ENCODE data around the gene RBM20. TPM values are rescaled to one million over a fixed set of nuclear protein-coding genes. Genes with fewer than 3 reads are reported as not detected.

Gene RBM20
- total RNA-seq, 3 donors from 2014 or later, result 0.48 to 3.1 (median 1.6) TPM

GRCh38 chr10:110695539-110695886 is 51.4 kb downstream of the RBM20 start:
- TF ChIP-seq POLR2AphosphoS5 (IDR thresholded peaks at IDR 0.05) (no peak), POLR2A (IDR thresholded peaks at IDR 0.05) (no peak)
- TF ChIP-seq, protein P1, sequence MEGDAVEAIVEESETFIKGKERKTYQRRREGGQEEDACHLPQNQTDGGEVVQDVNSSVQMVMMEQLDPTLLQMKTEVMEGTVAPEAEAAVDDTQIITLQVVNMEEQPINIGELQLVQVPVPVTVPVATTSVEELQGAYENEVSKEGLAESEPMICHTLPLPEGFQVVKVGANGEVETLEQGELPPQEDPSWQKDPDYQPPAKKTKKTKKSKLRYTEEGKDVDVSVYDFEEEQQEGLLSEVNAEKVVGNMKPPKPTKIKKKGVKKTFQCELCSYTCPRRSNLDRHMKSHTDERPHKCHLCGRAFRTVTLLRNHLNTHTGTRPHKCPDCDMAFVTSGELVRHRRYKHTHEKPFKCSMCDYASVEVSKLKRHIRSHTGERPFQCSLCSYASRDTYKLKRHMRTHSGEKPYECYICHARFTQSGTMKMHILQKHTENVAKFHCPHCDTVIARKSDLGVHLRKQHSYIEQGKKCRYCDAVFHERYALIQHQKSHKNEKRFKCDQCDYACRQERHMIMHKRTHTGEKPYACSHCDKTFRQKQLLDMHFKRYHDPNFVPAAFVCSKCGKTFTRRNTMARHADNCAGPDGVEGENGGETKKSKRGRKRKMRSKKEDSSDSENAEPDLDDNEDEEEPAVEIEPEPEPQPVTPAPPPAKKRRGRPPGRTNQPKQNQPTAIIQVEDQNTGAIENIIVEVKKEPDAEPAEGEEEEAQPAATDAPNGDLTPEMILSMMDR (IDR thresholded peaks at IDR 0.05), result no peak
- Histone ChIP-seq H3K27me3 (no peaks in the 10 kb centered on the region), H3K4me1 (no peaks in the 10 kb centered on the region), H3K27ac (no peak overlapping the region), H3K36me3 (no peaks in the 10 kb centered on the region), H3K9me3 (peaks cover 0 to 7% of the 10 kb centered on the region in 2 donors), H3K4me3 (no peak overlapping the region)
- no peak for DNase-seq (ENCODE audit: low spot score in 2 of 2)
- intact Hi-C loops (cut with DNase I; ENCODE audit: low total_unique reads), result no loop called here

DNA sequence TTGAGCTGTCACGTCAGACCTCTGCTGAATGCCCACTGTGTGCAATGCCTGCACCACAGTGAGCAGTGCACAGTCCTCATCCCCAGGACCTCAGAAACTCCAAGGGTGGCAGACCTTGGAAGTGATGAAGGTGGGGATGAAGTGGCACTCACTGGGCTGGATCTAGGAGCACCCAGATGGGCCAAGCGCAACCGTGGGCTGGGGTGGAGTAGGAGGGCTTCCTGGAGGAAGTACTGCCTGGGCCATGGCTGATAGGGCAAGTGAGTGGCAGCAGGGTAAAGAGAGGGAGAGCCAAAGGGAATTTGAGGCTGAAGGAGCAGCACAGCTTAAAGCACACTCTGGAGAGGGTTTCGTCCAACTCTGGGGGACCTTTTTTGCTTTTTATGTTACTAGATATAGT is 52.3 kb downstream of the RBM20 start:
- Histone ChIP-seq H3K36me3 (no peaks in the 10 kb centered on the region), H3K4me3 (no peak overlapping the region), H3K9me3 (peaks cover 0 to 7% of the 10 kb centered on the region in 2 donors), H3K4me1 (no peaks in the 10 kb centered on the region), H3K27ac (no peak overlapping the region), H3K27me3 (no peaks in the 10 kb centered on the region)
- DNase-seq (ENCODE audit: low spot score in 2 of 2), result no peak
- TF ChIP-seq POLR2AphosphoS5 (IDR thresholded peaks at IDR 0.05), result no peak
- TF ChIP-seq, protein P1 (IDR thresholded peaks at IDR 0.05), result no peak
- no peak for TF ChIP-seq POLR2A (IDR thresholded peaks at IDR 0.05)
- intact Hi-C loops (cut with DNase I; ENCODE audit: low total_unique reads), result no loop called here

- Histone ChIP-seq H3K4me3 (no peak overlapping the region), H3K9me3 (no peaks in the 10 kb centered on the region), H3K27me3 (no peaks in the 10 kb centered on the region), H3K4me1 (no peaks in the 10 kb centered on the region), H3K36me3 (no peaks in the 10 kb centered on the region), H3K27ac (no peak overlapping the region)
- no peak for DNase-seq (ENCODE audit: low spot score in 2 of 2)
- intact Hi-C loops (cut with DNase I; ENCODE audit: low total_unique reads), result no loop called here
- no peak for TF ChIP-seq POLR2A (IDR thresholded peaks at IDR 0.05)
- TF ChIP-seq POLR2AphosphoS5 (IDR thresholded peaks at IDR 0.05), result no peak
- TF ChIP-seq, protein P1 (IDR thresholded peaks at IDR 0.05), result no peak
Observed at GRCh38 chr10:110698340-110698739, 54.2 kb downstream of the RBM20 start.

- intact Hi-C loops (cut with DNase I; ENCODE audit: low total_unique reads), result no loop called here
- Histone ChIP-seq H3K4me3 (no peak overlapping the region), H3K9me3 (no peaks in the 10 kb centered on the region), H3K4me1 (no peaks in the 10 kb centered on the region), H3K36me3 (no peaks in the 10 kb centered on the region), H3K27me3 (no peaks in the 10 kb centered on the region), H3K27ac (no peak overlapping the region)
- DNase-seq (ENCODE audit: low spot score in 2 of 2), result no peak
- TF ChIP-seq POLR2A (IDR thresholded peaks at IDR 0.05) (no peak), POLR2AphosphoS5 (IDR thresholded peaks at IDR 0.05) (no peak)
- TF ChIP-seq, protein P1 (IDR thresholded peaks at IDR 0.05), result no peak
Observed at GRCh38 chr10:110698782-110699201, 54.7 kb downstream of the RBM20 start.

DNA sequence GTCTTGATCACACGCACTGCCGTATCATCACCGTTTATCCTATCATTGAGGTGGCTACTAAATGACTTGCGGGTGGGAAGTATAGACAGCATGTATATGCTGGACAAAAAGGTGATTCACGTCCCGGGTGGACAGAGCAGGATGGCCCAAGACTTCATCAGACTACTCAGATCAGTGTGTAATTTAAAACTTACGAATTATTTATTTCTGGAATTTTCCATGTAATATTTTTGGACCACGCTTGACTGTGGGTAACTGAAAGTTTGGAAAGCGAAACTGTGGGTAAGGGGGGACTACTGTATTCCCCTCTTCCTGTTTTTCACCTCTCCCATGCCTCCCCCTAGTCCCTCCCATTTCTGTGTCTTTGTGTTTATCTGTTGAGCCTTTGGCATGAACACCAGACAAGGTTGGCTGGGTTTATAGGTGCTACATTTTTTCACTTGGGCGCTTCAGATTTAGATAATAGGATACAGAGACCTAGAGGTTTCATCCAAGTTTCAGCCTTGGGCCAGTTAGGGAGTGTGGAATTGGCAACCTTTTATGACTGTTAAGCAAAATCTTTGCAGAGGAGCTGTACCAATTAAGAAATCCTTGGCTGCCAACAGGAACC is 55.8 kb downstream of the RBM20 start:
- no peak for TF ChIP-seq POLR2AphosphoS5 (IDR thresholded peaks at IDR 0.05)
- TF ChIP-seq, protein P1 (IDR thresholded peaks at IDR 0.05), result no peak
- TF ChIP-seq POLR2A (IDR thresholded peaks at IDR 0.05), result no peak
- no peaks in the 10 kb centered on the region for H3K9me3 ChIP-seq
- no peak overlapping the region for H3K4me3 ChIP-seq
- no peaks in the 10 kb centered on the region for H3K36me3 ChIP-seq
- DNase-seq (ENCODE audit: low spot score in 2 of 2), result no peak
- intact Hi-C loops (cut with DNase I; ENCODE audit: low total_unique reads), result no loop called here
- H3K4me1 ChIP-seq, result no peaks in the 10 kb centered on the region
- no peaks in the 10 kb centered on the region for H3K27me3 ChIP-seq
- H3K27ac ChIP-seq, result no peak overlapping the region

All from breast epithelium (tissue), 4 donors.